Gastrocnemius medialis (tissue), 4 donors: ENCODE measurements around the gene AGO3. TPM values are rescaled to one million over a fixed set of nuclear protein-coding genes. Genes with fewer than 3 reads are reported as not detected.

Experiments
- ATAC-seq, 2 donors: fragments of 150-250 bp; one replicate each; pipeline ENCODE4 v1.9.1; 2016
- DNase-seq, 2 donors: peaks; one replicate each; pipeline ENCODE4 v3.0.0-alpha.2; 2019
- H3K27ac ChIP-seq, 4 donors: fragments of 200-600 bp; sonication (generic); 1 replicate in 1 of 4; 2 replicates in 3 of 4; pipeline ENCODE4 v1.5.1; 2016 to 2018; ENCODE audit warnings: mild to moderate bottlenecking in 2 of 4, moderate library complexity in 1 of 4
- H3K27me3 ChIP-seq, 3 donors: fragments of 200-600 bp; sonication (generic) in 2 of 3; 1 replicate in 1 of 3; 2 replicates in 2 of 3; pipeline versions ENCODE4 v1.5.1 to v1.6.0; 2016 to 2019; ENCODE audit warnings: mild to moderate bottlenecking in 1 of 3, moderate library complexity in 1 of 3
- H3K36me3 ChIP-seq, 2 donors: fragments of 200-600 bp; sonication (generic) in 1 of 2; one replicate each; pipeline ENCODE4 v1.5.1; 2017 to 2018
- H3K4me1 ChIP-seq, 2 donors: fragments of 200-600 bp; sonication (generic) in 1 of 2; one replicate each; pipeline ENCODE4 v1.5.1; 2016 to 2017; ENCODE audit warnings: mild to moderate bottlenecking in 2 of 2
- H3K4me3 ChIP-seq, 4 donors: fragments of 200-600 bp; sonication (generic) in 3 of 4; 1 replicate in 1 of 4; 2 replicates in 3 of 4; pipeline ENCODE4 v1.5.1; 2016 to 2019; ENCODE audit warnings: mild to moderate bottlenecking in 2 of 4
- H3K9me3 ChIP-seq, 3 donors: fragments of 200-600 bp; sonication (generic) in 2 of 3; 1 replicate in 1 of 3; 2 replicates in 2 of 3; pipeline ENCODE4 v1.5.1; 2016 to 2019
- POLR2A ChIP-seq, 2 donors: fragments of 450-650 bp; IDR thresholded peaks; one replicate each; pipeline ENCODE4 v1.6.1; 2017; ENCODE audit warnings: antibody characterized with exemption in 2 of 2, mild to moderate bottlenecking in 2 of 2, moderate library complexity in 2 of 2
- in situ Hi-C, 4 donors: fragments of 200-750 bp; cut with MboI; loops; one replicate each; pipeline versions ENCODE4 v1.15.0 to v1.8.0; 2017; ENCODE audit warnings: low sequenced_read_pairs in 4 of 4
- intact Hi-C: fragments of 100-400 bp; cut with DNase I; formaldehyde crosslinking; loops from one replicate; pipeline ENCODE4 v1.15.1; 2023; ENCODE audit warnings: low total_unique reads
- total RNA-seq, 4 donors: library from RNA; depleted of rRNA; stranded (reverse); fragments of >200 nt; gene quantifications; one replicate each; pipeline versions ENCODE4 v1.1.0 to v1.2.3, GENCODE V29; 2016
- TF ChIP-seq, protein P1 (sequence below), 5 experiments: fragments of 450-650 bp in 3 of 5; fragments of 200-600 bp in 2 of 5; sonication (generic) in 2 of 5; IDR thresholded peaks in 4 of 5; conservative IDR thresholded peaks in 1 of 5; 1 replicate in 4 of 5; 2 replicates in 1 of 5; pipeline ENCODE4 v1.5.1; 2016 to 2019; ENCODE audit warnings: antibody characterized with exemption in 5 of 5, mild to moderate bottlenecking in 3 of 5, moderate library complexity in 3 of 5

The AGO3 gene
- total RNA-seq, 4 donors from 2014 or later = 12.8 to 18.8 (median 13.6) TPM

DNA sequence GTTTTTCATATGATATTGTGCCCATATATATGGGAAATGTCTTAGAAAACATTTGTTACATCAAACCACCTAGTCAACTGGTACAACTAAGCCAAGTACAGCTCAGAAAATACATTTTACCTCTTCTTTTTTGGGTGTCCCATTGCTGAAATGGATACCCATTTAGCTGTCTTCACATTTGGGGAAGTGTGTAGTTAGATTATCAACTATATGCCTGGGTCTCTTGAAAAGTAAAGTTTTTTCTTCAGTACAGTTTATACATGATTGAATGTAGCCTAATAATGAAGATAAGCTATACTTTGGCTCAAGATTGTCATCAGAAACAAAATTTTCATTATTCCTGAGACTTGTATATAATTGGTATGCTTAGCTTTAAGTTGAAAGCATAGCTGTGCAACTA is 2.0 kb downstream of the AGO3 start:
- intact Hi-C loops = no loop called here
- no peak overlapping the region for H3K4me3 ChIP-seq

GRCh38 chr1:35935442-35936388 is 4.8 kb downstream of the AGO3 start:
- no peaks in the 10 kb centered on the region for H3K9me3 ChIP-seq
- no peaks in the 10 kb centered on the region for H3K36me3 ChIP-seq
- TF ChIP-seq, protein P1, sequence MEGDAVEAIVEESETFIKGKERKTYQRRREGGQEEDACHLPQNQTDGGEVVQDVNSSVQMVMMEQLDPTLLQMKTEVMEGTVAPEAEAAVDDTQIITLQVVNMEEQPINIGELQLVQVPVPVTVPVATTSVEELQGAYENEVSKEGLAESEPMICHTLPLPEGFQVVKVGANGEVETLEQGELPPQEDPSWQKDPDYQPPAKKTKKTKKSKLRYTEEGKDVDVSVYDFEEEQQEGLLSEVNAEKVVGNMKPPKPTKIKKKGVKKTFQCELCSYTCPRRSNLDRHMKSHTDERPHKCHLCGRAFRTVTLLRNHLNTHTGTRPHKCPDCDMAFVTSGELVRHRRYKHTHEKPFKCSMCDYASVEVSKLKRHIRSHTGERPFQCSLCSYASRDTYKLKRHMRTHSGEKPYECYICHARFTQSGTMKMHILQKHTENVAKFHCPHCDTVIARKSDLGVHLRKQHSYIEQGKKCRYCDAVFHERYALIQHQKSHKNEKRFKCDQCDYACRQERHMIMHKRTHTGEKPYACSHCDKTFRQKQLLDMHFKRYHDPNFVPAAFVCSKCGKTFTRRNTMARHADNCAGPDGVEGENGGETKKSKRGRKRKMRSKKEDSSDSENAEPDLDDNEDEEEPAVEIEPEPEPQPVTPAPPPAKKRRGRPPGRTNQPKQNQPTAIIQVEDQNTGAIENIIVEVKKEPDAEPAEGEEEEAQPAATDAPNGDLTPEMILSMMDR (IDR thresholded peaks at IDR 0.05 in 4 of 5, conservative IDR thresholded peaks at IDR 0.05 in 1 of 5) = no peak
- TF ChIP-seq POLR2A (IDR thresholded peaks at IDR 0.05) = no peak
- ATAC-seq = no peak
- no peak overlapping the region for H3K27ac ChIP-seq
- no peak for DNase-seq
- peaks cover 17 to 18% of the 10 kb centered on the region in 2 donors for H3K4me1 ChIP-seq
- H3K27me3 ChIP-seq = no peaks in the 10 kb centered on the region
- in situ Hi-C loops = no loop called here
- no peak overlapping the region for H3K4me3 ChIP-seq
- intact Hi-C loops = no loop called here

More for the DNA sequence above, 2.0 kb downstream of the AGO3 start:
- DNase-seq (no peak), ATAC-seq (no peak)
- Histone ChIP-seq H3K27me3 (no peaks in the 10 kb centered on the region), H3K4me1 (peaks cover 23 to 24% of the 10 kb centered on the region in 2 donors), H3K36me3 (no peaks in the 10 kb centered on the region), H3K27ac (no peak overlapping the region), H3K9me3 (no peaks in the 10 kb centered on the region)
- TF ChIP-seq, protein P1 (IDR thresholded peaks at IDR 0.05 in 4 of 5, conservative IDR thresholded peaks at IDR 0.05 in 1 of 5) = no peak
- TF ChIP-seq POLR2A (IDR thresholded peaks at IDR 0.05) = no peak
- in situ Hi-C loops = no loop called here

DNA sequence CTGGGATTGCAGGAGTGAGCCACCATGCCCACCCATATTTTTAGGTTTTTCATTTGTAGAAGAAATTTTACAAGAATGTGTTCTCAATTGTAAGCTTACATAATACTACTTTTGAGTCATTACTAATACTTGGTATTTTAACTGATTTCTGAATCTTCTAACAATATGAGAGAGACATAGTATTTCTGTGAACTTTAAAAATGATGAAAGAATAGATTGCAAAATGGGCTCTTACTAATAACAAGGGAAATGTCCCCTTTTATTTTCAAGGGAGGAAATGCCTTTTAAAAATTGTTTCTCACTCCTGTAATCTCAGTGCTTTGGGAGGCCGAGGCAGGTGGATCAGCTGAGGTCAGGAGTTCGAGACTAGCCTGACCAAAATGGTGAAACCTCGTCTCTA is 5.9 kb downstream of the AGO3 start:
- no peak overlapping the region for H3K4me3 ChIP-seq
- TF ChIP-seq POLR2A (IDR thresholded peaks at IDR 0.05) = no peak
- TF ChIP-seq, protein P1 (IDR thresholded peaks at IDR 0.05 in 4 of 5, conservative IDR thresholded peaks at IDR 0.05 in 1 of 5) = no peak
- peaks cover 14% of the 10 kb centered on the region in 2 donors for H3K4me1 ChIP-seq
- H3K9me3 ChIP-seq = no peaks in the 10 kb centered on the region
- in situ Hi-C loops = no loop called here
- no peak overlapping the region for H3K27ac ChIP-seq
- DNase-seq (no peak), ATAC-seq (no peak)
- intact Hi-C loops = no loop called here
- no peaks in the 10 kb centered on the region for H3K36me3 ChIP-seq
- H3K27me3 ChIP-seq = no peaks in the 10 kb centered on the region

DNA sequence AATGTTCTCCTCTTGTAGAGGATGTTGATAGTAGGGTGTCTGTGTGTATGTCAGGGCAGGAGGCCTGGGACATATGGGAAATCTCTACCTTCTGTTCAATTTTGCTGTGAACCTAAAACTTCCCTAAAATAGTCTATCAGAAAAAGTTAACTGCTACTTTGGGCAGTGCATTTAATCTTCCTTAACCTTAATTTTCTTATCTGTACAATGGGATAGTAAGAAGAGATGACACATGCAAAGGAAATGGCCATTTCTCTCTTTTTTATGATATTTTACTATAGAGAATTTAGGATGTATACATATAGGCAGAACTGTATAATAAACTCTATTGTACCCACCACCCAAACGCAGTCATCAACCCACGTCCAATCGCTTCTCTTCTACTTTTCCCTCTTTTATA is 8.6 kb downstream of the AGO3 start:
- ATAC-seq (no peak), DNase-seq (no peak)
- in situ Hi-C loops (no loop called here), intact Hi-C loops (no loop called here)
- H3K27me3 ChIP-seq = no peaks in the 10 kb centered on the region
- H3K4me3 ChIP-seq = no peak overlapping the region
- no peaks in the 10 kb centered on the region for H3K36me3 ChIP-seq
- no peak overlapping the region for H3K27ac ChIP-seq
- TF ChIP-seq, protein P1 (IDR thresholded peaks at IDR 0.05 in 4 of 5, conservative IDR thresholded peaks at IDR 0.05 in 1 of 5) = no peak
- no peak for TF ChIP-seq POLR2A (IDR thresholded peaks at IDR 0.05)
- peaks cover 5 to 7% of the 10 kb centered on the region in 2 donors for H3K4me1 ChIP-seq
- no peaks in the 10 kb centered on the region for H3K9me3 ChIP-seq
